HG02623 (cell line): ENCODE results near the gene TMEM208.

Experiments used
- ATAC-seq: cut with Tn5 transposase; IDR thresholded peaks from one replicate; pipeline ENCODE4 v1.9.1; 2021; ENCODE audit warnings: moderate library complexity; ENCODE audit not compliant: unreplicated experiment

The TMEM208 gene

DNA sequence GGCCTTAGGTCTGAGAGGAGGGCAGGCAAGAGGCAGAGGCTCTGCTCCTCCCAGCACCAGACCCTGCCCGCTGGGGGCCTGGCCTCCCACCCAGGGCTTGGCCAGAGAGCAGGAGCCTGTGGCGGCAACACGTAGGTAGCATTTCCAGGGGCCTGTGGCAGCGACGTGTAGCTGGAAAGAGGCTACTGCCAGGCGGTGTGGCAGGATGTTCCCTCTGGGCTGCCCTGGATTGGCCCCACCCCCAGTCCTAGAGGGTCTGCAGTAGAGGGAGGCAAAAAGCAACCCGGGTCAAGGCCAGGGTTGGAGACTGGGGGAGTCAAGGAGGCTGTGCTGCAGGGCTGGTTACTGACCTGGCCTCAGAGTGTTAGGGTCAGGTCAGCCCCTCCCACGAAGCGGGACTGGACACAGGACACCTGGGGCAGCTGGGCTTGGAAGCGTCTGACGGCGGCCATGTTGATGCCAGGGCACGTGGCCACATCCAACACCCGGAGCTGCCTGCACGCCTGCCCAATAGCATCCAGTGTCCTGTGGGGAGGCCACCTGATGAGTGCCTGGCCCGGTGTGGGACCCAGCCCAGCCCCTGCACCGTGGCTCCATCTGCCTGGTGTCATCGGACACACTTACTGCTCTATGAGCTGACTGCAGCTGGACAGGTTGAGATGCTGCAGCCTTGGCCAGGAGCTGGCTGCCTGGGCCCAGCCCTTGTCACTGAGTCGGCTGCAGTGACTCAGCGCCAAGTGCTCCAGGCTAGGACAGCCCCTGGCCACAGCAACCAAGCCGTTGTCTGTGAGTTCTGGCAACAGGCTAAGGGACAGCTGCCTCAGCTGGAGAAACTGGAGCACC lies 19.5 kb upstream of the TMEM208 start:
- no peak for ATAC-seq

DNA sequence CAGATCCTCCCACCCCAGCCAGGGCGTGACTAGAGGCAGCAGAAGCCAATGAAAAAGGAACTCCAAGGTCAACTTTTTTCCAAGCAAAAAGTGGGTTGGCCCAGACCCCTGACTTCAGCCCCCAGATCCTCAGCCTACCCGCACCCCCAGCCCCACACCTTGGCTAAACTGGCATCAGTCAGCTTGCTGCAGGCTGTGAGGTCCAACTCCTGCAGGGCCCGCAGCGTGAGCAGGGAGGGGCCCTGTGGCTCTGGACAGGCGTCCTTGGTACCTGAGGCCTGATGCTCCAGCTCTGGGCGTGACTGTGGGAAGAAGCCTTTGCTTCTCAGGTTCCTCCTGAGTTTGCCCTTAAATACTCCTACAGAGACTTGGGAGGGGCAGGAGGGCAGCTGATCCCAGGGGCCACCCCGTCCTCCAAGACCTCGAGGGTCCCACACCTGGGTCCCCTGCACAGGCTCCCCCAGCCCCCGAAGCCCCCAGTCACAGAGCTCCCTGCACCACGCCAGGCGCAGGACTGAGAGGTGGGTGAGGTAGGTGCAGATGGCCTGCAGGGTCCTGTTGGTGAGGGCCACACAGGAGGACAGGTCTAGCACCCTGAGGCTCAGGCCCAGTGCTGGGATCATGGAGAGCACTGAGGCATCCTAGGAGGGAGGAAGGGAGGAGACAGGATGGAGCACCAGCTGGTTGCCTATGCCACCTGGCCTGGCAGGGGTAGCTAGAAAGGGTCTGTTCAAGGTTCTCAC lies 18.6 kb upstream of the TMEM208 start:
- ATAC-seq: no peak

DNA sequence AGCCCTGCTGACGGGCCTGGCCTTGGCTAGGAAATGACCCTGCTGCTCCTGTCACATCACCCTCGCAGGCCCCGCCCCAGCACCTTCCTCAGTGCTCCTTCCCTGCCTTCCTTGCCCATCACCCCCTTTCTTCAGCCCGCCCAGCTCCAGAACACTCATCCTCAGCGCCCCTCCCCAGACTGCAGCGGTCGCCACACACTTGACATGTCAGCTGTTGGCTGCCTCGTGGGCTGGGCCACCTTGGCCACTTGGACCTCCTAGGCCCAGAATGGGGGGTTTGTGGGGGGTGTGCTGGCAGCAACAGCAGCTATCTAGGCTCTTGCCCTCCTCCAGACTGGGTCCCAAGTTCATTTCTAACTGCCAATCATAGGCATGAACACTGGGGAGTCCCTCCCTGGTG lies 17.4 kb upstream of the TMEM208 start:
- ATAC-seq: no peak

DNA sequence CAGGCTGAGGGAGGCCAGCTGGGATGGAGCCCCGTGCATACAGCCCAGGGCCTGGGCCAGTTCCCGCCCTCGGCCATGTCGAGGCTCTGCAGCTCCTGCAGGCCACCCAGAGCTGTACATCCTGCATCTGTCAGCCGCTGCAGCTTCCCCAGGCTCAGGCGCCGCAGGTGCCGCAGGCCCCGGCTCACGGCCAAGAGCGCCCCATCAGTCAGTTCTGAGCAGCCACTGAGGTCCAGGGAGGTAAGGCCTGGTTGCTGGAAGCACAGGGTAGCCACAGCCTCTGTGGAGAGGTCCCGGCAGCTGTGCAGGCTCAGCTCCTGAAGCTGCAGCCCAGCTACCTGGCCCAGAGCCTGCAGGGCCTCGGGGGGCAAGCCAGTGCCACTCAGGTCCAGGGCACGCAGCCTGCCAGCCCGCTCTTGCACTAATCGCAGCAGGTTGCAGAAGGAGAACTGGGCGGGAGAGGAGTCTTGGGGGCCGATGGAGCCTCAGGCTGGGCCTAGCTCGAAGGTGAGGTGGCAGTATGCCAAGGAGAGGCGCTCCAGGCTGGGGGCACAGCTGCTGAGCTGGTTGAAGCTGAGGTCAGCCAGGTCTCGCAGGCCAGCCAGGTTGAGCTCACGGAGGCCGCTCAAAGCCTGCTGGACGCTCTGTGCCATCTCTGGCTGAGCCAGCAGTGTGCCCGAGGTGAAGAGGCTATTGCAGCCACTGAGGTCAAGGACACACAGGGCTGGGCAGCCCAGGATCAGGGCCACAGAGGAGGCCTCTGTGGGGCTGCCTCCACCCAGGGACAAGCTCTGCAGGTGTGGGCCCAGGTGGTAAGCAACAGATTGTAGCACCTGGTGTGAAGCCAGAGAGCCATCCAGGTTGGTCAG lies 16.6 kb upstream of the TMEM208 start:
- ATAC-seq: no peak

DNA sequence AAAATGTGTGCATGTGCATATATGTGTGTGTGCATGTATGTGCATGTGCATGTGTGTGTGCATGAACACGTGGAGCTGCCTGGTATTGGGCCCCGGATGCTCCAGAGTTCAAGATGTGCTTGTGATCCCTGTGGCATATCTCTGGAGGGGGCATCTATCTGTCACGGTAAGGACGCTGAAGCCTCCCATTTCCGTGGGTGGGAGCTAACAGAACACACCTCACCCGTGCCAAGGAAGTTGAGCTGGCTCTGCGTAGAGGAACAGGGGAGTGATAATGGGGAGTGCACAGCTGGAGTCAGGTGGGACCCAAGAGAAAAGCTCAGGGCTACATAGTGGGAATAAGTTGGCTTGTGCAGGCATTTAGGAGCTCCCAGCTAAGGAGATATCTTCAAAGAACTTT lies 15.3 kb upstream of the TMEM208 start:
- no peak for ATAC-seq

DNA sequence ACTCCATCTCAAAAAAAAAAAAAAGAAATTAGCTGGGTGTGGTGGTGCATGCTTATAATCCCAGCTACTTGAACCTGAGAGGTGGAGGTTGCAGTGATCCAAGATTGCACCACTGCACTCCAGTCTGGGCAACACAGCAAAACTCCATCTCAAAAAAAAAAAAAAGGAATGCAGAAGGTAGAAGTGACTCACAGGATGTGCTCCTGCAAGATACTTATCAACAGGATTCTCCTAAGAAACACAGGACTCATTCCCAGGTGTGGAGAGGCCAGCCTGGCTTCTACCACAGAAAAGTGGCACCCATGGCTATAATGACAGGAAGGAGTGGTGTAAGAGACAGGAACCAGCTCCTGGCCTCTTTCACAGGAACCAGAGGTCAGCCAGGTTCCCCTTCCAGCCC lies 14.2 kb upstream of the TMEM208 start:
- no peak for ATAC-seq

DNA sequence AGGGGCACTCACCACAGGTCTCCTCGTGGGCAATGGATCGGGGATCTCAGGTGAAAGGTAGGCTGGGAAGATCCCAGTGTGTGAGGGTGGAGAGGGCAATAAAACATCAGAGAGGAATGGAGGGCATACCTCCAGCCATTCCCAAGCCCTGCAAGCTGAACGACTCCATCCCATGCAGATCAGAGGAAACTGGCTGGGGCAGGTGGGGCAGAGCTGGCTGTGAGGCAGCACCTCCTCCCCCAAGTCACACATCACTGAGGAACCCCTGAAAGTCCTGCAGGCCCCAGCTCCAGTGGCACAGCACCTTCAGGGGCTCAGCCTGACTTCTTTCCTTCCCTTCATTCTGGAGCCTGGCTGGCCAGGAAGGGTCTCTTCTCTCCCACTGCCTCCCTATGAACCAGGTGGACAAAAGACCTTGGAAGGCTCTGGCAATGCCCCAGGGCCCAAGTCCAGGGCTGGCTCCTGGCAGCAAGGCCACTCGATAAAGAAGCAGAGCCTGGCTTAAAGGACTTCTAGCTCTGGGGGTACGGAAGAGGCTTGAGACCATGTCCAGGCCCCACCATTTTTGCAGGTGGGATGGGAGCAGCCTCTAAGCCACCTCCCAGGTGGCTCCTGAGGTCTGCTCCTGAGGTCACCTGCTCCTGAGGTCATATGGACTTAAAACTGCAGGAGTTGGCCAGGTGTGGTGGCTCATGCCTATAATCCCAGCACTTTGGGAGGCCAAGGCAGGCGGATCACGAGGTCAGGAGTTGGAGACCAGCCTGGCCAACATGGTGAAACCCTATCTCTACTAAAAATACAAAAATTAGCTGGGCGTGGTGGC lies 13.5 kb upstream of the TMEM208 start:
- ATAC-seq: no peak

DNA sequence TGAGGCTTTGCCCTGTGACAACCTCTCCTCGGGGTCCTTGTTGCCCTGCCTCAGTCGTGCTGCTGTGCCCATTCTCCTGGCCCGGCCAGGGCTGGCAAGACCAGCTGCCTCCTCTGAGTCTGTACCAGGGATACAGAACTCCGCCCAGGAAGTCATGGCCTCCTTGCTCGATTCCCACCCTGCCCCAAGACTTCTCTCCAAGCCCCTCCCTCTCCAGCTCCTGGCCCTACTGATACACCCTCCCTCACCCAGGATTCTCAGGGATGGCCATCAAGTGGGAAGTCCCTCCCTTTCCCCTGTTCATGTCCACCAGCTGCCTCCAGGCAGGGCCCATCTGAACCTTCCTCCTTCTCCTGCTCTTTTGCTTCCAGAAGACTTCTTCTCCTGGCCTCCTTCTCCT lies 11.2 kb upstream of the TMEM208 start:
- ATAC-seq: no peak

DNA sequence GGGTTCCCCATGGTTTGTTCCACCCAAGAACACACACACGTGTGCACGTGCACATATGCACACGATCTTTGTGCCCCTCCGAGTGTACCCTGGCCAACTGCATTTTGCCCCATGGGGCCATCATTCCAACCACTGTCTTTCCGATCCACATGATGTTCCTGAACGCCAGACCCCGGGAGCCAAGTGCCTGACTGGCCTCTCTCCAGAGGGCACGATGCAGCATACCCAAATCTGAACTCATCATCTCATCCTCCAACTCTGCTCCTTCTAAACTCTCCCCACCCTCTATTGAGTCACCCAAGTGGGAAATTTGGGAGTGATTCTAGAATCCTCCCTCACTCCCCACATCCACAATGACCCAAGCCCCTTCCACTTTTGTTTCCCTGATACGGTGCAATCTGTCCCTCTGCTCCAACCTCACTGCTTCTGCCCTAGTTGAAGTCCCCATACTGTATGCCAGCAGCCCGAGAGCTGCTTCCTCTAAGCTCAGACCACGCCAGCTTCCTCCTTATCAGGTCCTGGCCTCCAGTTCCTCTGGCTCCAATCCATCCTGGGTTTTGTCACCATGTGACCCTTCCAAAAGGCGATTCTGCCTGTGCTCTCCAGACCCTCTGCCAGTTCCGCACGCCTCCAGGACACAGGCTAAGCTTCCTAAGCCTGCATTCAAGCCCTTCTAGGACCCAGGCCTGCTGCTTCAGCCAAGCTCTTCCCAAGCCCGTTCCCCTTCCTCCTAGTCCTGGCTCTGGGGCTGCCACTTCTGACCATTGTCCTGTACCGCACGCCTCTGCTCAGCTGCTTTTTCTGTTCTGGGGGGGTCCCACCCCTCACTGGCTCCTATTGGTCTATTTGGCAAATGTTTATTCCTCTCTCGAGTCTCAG lies 10.1 kb upstream of the TMEM208 start:
- no peak for ATAC-seq

DNA sequence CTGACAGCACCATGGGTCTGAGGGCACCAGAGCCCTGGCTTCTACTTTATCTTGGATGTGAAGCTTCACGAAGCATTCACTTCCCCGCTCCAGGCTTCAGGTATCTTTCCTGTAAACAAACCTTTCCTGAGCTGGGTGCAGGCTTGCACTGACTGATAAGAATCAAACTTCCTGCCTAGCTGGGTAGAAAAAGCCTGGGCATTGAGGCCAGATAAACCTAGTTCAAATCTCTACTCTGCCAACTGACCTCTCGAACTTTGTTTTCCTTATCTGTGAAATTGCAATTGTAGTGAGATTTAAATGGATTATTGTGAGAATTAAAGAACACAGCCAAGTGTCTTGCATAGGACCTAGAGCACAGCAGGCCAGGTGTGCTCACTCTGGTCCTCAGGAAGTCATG lies 2.9 kb upstream of the TMEM208 start:
- ATAC-seq: no peak

DNA sequence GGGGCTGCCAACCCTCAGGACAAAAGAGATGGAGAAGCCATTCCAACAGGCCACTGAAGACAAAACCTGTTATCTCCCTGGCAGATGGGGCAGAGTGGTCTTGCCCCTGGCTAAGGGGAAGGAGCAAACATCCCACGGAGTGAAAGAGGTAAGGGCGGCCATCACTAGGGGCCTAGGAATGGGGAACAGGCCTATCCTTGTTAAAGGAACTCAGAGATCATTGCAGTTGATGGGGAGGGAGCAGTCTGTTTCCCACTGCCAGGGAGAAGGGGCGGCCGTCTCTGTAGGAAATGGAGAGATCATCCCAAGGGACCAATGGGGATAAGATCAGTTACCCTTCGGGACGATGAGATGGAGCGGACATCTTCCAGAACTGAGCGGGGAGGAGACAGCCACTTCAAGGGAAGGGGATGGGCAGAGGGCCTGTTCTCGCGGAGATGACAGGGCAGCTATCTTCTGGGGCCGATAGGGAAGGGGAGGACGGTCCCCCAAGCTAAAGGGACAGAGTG lies 581 bp upstream of the TMEM208 start:
- ATAC-seq: no peak

DNA sequence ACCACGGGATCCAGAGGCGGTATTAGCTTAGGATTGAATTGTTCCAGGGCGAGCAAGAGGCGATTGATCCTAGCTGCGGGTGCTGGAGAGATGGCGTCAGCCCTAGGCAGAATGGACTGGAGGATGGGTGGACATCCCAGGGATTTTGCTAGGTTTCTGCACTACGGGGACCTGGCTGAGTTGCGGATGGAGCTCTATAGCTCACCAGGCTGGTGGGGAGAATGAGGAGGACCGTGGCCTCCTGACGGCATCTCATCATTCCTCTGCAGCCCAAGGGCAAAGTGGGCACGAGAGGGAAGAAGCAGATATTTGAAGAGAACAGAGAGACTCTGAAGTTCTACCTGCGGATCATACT lies 614 bp downstream of the TMEM208 start:
- ATAC-seq: no peak

DNA sequence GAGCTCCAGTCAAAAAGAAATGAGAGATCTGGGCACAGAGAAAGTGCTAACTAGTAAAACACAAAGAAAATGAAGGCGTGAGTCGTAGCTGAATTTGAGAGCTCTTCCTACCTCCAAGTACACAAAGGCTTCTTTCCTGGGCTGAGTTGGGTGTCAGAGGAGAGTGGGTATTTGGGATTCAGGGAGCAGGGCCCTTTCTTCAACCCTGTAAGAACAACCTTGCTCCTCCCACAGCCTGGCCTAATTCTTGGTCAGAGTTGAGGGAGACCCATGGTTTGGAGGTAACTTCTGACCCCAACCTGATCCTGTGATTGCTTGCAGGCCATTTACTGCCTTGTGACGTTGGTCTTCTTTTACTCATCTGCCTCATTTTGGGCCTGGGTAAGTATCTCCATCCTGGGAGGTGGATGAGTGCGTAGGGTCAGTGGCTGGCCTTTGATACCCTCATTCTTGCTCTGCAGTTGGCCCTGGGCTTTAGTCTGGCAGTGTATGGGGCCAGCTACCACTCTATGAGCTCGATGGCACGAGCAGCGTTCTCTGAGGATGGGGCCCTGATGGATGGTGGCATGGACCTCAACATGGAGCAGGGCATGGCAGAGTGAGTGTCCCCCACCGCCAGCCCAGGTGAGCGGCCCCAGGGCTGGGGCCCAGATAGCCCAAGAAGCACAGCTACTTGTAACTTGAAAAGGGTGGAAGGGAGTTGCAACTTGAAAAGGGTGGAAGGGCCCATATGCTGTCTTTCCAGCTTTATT lies 1.3 kb downstream of the TMEM208 start:
- ATAC-seq: no peak

DNA sequence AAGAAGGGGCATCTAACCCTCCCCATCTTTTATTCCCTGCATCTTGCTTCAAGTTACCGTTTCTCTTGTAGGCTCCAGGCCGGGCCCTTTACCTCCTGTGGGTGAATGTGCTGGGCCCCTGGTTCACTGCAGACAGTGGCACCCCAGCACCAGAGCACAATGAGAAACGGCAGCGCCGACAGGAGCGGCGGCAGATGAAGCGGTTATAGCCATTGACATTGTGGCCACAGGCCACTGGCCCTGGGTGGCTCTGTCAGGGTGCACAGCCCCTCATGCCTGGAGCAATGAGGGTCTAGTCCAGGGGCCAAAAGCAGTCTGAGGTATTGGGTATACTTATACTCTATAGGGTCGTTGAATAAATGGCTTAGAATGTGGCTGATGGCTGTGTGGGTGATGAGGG lies 2.0 kb downstream of the TMEM208 start:
- ATAC-seq: no peak

DNA sequence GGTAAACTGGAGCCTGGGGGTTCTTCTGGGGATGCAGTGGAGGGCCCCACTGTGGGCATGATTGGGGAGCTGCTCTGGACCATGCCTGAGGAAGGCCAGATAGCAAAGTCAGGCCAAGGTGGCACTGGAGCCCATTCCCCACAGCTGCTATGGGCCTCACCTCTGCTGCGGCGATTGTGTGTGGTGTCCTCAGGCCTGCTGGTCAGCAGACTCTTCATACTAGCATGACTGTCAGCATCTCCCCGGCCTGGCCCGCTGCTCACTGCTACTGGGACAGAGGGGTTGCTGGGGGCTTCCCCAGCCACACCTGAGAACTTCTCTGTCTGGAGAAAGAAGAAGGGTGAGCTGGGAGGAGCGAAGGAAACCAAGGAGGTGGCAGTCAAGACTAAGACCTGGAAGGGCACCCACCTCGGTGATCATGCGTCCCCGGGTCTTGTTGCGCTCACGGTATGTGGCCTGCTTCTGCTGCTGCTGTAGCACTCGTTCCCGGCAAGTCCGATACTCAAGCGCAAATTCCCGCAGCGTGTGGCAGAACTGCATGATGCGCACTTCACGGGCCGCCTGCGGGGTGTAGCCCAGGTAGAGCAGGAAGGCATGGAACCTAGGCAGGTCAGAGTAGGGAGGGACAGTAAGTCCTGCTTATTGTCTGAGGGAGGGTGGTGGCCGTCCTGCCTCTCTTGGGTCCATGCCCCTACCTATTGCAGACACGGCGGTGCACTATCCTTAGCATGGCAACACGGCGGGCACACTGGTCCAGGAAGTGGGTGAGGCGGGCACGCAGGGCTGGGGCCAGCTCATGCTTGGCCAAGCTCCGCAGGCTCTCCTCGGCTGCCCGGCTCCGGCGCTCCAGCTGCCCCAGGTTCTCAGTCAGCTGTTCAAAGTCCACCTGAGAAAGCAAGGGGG lies 3.2 kb downstream of the TMEM208 start:
- ATAC-seq: no peak

DNA sequence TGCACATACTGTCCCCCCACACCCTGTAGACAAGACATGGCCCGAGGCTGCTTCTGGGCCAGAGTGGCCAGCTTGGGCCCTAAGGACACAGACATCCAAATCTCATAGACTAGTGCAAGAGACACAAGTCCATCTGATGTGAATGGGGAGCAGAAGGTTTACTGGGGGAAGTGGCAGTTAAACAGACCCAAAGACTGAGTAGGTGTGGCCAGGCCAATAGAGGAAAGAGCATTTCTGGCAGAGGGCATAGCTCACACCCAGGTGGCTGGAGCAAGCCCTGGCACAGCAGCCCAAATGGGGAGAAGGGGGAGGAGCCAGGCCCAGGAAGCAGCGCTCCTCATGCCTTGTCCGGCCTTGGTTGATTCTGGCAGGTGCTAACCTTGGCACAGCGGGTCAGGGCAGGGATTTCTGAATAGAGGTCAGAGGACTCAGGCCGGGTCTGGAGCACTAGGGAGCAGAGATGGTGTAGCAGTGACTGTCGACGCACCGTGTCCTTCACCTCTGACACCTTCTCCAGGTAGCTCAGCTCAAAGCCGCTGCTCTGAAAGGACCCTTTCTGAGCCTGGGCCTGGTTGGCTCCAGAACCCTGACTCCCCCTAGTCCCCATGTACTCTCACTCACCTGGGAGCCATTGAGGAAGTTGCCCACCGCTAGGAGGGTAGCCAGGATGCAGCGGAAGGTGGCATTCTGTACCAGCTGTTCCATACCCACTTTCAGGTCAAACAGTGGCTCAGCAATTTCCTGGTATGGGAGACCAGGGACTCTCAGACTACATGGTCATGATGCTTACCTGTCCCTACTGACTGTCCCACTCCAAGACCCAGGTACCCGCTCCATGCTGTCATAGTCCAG lies 4.1 kb downstream of the TMEM208 start:
- ATAC-seq: no peak

DNA sequence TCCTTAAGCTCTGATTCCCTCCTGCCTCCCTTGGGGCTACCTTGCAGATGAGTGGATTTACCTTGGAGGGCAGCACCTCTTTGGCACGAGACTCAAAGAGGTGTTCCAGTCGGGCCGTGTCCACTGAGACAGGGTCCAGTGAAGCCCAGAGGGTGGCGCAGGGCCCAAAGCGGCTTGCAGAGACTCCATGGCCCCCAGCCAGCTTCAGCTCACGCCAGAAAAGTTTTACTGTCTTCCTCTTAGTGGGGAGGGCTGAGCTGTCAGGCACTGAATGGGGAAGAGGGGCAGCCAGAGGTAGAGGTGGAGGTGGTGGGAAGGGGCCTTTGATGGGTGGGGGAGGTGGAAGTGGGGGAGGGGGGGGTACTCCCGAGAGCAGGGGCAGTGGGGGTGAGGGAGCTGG lies 6.7 kb downstream of the TMEM208 start:
- no peak for ATAC-seq
